Fibroblast of the conjunctiva (primary cell): ENCODE data around the gene SPEG.
A peak's percentile ranks its signal among the peaks of the same experiment; 100 is the strongest.

Experiments
- DNase-seq: peaks from one replicate; pipeline ENCODE4 v3.0.0-alpha.2; 2010; ENCODE audit warnings: low read depth

SPEG gene

DNA sequence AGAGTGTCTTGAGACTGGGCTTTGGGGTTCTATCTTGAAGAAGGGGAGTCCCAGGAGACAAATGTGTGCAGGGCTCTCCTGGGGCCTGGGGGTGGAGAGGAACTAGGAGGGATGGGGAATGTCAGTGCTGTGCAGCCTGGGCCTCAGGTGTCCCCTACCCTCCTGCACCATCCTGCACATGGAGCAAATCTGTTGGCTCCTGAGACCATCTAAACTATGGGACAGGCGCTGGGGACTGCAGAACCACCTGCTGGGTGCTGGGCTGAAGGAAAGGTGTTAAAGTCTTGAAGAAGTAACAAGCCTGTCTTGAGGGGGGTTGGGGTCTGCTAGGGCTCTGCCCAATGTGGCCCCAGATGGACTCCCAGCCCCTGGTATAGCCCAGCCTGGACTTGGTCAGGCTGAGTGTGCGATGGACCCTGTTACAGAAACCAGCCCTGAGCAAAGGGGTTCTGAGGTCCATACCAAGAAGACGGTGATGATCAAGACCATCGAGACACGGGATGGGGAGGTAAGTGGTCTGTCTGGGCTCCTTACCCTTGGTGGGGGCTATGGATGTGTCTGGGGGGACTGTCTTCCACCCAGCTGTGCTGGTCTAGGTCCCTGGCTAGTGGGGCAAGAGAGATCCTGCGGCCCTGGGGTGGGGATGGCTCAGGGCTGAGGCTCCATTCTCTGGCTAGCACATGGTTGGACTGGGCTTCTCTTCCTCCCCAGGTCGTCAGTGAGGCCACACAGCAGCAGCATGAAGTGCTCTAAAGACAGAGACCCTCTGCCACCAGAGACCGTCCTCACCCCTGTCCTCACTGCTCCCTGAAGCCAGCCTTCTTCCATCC, 9.2 kb upstream of the SPEG start:
- no peak for DNase-seq

DNA sequence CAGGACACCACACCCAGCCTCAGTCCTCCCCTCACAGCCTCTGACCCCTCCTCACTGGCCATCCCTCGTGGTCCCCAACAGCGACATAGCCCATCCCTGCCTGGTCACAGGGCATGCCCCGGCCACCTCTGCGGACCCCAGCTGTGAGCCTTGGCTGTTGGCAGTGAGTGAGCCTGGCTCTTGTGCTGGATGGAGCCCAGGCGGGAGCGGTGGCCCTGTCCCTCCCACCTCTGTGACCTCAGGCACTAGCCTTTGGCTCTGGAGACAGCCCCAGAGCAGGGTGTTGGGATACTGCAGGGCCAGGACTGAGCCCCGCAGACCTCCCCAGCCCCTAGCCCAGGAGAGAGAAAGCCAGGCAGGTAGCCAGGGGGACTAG, 8.6 kb upstream of the SPEG start:
- no peak for DNase-seq

DNA sequence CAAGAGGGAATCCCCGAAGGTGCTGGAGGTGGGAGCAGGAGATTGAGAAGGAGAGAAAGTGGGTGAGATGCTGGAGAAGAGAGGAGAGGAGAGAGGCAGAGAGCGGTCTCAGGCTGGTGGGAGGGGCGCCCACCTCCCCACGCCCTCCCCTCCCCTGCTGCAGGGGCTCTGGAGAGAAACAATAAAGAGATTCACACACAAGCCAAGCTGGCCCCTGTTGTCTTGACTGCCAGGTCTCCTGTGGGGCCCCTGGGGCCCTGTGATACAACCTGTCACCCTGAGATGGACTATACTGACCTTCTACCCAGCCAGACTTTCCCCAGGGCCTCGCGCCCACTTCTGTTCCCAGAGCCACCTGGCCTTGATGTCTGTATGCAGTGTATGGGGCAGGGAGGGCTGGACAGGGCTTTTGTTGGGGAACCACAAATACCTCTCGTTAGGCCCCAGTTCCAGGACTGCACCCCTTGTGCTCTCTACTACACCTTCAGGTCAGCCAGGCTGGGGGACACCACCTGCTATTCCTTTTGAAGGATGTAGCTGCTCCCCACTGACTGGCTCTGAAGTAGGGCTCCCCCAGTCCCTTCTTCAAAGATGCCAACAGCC, 8.0 kb upstream of the SPEG start:
- no peak for DNase-seq

DNA sequence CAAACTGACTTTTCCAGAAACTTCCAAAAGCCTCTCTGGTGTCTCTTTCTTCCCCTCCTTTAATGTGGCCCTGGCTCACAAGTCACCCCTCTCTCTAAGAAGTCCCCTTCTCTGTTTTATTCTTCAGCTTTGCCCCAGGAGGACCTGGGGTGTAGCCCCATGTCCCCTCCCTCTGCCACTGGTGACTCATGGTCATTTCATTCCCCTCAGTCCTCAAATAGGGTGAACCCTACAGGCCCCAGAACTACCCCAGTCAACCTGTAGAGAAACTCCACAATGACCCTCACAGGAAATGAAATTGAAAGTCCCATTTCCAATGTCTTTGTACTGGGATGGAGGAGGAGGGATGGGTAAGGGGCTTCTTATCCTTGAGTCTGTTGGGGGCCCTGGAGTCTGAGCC, 6.2 kb upstream of the SPEG start:
- DNase-seq = no peak

DNA sequence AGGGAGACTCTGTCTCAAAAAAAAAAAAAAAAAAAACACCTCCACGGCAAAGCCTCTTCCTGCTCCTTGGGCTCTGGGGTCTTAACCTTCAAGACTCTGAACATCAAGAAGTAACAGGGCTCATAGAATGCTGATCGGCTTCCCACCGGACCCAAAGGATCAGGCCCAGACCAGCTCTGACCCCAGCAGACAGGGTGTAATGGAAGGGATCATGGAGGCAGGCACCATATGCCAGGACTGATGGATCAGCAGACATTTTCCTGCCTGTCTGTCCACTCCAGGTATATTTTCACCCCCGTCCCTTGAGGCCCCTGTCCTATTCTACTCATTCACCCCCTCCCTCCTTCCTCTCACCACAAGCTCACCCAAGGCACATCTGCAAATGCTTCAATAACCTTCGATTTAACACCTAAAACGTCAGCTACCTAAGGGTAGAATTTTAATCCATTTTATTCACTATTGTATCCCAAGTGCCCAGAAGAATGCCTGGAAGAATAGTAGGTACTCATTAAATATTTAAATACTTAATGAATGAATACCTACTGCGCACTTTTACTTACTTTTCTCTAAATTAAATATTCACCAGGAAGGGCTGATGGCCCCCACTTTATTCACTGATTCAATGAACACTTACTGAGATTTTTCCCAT, 4.6 kb upstream of the SPEG start:
- no peak for DNase-seq

DNA sequence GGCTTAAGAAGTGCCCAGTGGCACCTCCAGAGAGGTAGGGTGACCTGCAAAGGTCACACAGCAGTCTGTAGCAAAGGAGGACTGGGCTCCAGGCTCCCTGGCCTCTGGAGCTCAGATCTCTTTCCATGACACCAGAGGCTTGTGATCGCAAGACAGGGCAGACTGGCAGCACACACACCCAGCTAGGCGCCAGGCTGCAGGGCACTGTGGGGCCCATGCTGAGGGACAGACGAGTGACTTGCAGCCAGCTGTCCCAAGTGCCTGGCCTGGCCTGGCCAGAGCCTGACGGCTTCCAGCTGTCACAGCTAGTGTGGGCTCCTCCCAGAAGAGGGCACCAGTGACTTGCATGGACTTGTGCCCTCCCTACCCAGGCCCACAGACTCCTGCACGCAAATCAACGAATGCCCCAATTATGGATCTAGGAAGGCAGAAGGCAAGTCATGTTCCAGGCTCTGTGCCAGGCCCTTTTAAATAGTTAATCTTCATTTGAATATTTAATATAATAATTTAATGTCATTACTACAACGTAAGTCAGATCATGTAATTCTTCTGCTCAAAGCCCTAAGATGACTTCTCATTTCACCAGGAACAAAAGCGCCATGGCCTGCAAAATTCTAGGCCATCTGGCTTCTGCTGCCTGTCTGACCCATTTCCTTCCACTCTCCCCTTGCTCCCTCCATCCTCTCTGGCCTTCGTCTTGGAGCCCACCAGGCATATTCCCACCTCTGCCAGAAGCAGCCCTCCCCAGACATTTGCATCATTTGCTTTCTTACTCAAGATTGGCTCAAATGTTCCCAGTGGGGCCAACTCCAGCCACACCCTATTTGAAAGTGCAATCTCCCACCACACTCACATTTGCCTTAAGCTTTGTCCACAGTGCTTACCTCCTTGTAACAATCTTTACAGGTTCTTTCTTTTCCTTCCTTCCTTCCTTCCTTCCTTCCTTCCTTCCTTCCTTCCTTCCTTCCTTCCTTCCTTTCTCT, 3.7 kb upstream of the SPEG start:
- DNase-seq = no peak

DNA sequence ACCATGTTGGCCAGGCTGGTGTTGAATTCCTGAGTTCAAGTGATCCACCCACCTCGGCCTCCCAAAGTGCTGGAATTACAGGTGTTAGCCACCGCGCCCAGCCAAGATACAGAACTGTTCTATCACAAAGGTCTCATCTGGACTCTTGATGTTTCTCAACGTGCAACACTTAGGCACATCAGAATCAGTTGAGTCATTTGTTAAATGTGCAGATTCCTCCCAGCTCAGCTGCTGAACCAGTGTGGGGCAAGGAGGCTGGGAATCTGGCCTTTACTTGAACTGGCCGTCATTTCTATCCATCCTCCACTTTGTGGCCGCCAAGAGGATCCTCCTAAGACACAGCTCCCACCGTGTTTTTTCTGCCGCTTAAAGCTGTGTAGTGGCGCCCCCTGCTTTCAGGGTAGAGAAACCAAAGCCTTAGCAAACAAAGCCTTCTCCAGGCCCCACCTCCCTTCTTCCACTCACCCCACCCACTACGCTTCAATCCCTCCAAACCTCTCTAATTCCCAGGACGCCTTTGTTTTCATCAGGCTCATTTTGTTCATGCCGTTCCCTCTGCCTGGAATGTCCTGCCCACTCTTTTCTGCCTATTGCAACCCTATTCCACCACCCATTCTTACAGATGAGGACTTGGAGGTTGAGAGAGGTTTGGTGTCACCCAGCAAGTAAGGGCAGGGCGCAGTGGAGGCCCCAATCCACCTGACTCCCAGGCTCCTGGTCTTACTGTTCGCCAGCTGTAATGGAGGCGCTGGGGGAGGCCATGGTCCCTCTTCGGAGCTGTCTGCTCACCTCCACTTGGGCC, 776 bp upstream of the SPEG start:
- peak; percentile 64 for DNase-seq

DNA sequence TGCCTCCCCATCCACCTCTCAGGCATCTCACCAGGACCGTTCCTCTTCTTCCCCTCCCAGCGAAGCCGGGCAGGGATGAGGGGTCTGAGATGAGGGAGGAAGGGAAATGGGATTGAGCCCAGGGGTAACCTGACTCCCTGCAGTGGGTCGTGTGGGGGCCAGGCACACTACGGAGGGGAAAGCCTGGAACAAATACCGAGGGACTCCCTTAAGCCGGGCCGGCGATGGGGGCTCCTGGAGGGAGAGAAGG, 250 bp upstream of the SPEG start:
- no peak for DNase-seq

DNA sequence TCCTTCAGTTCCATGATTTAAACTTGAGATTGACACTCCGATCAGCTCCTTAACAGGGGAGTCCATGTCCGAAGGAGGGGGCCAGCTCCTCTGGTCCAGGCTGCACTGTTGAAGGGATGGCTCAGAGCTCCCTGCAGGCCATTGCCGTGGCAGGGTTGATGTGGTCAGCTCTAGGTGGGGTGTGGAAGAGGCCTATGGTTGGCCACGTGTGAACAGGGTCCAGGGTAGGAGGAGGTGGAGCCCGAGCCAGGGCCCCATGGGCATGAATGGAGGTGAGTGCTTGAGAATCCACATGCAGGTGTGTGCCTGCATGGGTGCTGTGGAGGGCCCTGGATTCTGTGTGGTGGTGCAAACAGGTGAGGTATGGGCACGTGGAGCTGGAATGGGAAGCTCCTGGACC, 1.1 kb downstream of the SPEG start:
- DNase-seq = no peak

DNA sequence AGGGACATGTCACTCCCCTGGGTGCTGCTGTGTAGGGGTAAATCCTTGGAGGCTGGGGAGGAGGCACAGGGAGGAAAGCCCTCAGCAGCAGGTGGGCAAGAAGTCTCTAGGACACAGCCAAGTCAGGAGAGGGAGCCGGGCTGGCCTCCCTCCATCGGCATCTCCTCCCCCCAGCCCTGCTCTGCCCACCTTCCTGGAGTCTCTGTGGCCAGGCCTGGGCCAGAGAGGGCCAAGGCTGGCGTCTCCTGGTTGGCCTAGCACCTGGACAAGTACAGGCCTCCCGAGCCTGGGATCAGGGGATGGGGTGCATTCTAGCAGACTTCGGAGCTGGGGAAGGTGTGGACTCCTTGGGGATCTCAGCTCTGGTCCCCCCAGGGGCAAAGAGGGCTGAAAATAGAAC, 1.8 kb downstream of the SPEG start:
- no peak for DNase-seq

DNA sequence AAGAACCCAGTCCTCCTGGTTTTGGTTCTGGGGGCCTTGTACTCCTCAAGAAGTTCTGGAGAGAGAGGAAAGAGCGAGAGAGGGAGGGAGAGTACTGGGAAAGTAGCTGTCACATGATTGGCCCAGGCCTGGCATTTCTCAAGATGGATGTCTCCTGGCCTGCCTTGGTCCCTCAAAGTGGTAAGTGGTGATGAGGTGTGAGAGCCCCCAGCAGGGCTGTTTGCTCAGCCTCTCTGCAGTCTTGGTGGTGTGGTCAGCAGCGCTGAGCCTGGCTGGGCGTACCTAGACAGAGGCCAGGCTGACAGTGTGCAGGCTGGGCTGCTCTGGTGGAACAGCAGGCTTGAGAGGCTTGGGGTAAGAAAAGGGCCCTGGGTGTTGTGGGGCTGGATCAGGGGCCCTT, 2.5 kb downstream of the SPEG start:
- no peak for DNase-seq

DNA sequence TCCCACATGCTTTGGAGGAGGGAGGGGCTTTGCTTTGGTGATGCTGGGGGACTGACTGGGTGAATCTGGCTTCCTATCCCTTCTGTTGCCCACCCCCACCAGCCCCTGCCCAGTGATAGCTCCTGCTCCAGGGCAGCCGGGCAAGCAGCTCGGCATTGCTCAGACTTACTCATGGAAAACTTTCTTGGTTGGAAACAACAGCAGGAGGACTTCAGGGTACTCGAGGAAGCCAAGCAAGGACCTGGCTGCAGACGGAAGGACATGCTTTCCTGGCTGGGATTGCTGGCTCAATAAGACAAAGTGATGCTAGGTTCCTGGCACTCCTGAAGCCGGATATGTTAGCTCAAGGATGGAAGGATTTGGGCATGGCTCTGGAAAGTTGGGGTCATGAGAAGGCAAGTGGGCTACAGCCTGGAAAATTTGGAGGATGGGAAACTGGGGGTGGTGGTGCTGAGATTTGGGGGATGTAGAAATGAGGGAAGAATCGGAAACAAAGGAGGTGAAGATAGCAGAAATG, 3.1 kb downstream of the SPEG start:
- DNase-seq = no peak

DNA sequence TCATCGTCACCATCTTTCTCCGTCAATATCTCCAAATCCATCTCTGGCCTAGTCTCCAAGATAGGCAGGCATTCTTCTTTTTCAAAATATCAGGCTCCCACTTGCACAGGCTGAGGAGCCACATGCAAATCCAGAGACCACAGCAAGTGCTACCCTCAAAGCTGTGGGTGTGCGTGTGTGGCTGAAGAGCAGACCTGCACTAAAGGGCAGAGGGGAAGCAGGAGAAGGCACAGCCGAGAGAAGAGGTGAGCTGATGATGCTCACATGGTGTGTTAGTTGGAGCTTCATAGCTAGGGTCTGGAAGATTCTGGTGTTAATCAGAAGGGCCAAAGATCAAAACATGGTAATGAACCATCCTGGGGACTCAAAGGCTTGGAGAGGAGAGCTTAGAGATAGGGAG, 3.8 kb downstream of the SPEG start:
- no peak for DNase-seq

DNA sequence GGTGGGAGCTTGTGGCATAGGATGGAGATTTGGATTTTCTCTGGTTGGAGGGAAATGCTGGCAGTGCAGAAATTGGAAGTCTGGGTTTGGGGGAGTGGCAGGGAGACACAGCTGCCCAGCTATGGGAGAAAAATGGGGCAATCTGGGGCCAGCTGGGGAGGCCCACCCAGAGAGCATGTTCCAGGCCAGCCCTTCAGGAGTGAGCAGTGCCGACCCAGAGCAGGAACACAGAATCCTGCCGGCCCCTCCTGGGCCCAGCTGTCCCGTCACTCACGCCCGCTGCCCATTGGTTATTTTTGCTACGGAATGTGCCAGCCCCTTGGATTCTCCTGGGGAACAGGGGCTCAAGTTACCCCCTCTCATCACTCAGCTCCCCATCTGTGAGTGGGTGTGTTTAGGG, 4.9 kb downstream of the SPEG start:
- no peak for DNase-seq

DNA sequence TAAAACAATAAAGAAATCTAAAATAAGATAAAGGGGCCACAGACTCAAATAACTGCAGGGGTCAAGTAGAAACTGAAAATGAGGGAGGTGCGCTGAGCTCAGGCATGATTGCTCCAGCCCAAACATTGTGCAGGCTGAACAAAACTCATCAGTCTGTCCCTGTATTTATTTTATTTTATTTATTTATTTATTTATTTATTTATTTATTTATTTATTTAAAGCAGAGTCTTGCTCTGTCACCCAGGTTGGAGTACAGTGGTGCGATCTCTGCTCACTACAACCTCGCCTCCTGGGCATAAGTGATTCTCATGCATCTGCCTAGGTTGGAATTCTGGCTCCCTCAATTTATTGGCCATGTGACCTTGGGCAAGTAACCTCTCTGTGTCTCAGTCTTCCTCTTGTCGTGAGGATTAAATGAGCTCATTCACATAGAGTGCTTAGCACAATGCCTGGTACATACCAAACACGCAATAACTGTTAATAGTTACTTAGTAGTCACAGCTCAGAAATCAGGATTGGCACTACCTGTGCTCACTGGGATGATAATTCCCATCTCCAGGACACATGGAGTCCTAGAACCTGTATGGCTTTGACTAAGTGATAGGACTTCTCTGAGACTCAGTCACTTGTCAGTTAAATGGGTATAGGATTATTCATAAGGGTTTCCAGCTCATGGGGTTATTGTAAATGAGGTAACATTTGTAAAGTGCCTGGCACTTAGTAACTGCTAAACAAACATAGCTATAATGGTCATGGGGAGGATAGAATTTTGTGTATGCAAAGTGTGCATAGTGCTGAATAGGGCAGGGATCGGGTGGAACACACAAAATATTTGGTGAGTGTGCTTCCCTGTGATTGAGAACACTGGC, 6.0 kb downstream of the SPEG start:
- DNase-seq = no peak

DNA sequence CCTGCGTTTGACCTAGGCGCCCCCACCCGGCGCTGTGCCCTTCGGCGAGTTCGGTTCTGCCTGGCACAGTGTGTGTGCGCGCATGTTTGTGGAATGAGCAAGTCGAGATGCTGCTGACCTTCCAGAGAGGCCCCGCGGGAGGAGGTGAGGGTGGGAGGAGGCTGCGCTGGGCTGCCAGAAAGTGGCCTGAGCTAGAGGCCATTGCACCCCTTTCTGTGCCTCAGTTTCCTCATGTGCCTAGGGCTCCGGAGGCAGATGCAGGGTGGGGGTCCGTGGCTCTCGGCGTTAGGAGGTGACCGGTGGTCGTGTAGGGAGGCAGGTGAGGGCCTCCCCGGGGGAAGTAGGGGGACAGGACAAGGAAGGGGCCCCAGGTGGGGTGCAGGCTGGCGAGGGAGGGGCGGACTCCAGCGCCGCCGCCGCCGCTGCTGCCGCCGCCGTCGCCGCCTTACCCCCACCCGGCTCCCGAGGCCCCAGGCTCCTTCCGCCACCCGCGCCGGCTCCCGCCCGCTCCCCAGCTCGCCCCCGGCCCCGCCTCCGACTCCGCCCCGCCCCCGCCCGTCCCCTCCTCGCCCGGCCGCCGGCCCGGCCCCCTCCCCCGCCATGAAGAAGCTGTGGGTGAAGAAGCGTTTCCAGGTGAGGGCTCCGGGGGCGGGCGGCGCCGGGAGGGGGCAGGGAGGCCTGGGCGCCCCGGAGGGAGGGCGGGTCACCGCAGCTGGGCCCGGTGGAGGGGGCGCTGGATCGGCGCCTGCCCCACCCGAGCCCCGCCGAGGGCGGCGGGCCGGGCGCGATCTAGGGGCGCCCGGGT, 7.0 kb downstream of the SPEG start:
- DNase-seq = no peak

DNA sequence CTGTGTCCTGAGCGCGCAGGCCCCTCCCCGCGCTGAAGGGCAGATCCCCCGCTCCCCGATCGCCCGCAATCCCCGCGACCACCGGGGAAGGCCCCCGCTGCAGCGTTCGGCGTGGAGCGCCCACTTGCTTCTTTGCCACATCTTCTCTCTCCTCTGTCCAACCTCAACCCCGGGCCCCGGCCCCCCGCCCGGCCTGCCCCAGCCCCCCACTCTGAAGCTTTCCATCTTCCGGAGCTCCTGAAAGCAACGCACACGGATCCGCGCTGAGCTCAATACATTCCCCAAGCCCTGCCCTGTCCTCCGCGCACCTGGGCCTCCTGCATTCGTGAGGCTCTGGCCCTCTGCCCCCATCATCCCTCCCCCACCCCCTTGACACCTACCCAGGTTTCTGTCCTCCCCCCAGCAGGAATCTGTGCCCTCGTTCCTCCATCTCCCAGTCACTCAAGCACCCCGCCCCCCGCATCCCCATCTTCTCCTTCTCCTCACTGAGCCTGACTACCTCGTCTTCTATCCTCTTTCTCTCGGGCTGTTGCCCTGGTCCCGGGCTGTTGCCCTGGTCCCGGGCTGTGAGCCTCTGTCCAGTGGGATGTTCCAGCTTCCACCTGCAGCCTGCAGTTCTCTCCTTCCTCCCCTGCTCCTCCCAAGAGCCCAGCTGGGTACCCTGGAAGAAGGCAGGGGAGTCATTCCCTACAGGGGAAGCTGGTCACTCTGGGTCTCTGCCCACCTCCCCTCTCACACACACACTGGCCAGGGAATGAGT, 7.8 kb downstream of the SPEG start:
- no peak for DNase-seq

DNA sequence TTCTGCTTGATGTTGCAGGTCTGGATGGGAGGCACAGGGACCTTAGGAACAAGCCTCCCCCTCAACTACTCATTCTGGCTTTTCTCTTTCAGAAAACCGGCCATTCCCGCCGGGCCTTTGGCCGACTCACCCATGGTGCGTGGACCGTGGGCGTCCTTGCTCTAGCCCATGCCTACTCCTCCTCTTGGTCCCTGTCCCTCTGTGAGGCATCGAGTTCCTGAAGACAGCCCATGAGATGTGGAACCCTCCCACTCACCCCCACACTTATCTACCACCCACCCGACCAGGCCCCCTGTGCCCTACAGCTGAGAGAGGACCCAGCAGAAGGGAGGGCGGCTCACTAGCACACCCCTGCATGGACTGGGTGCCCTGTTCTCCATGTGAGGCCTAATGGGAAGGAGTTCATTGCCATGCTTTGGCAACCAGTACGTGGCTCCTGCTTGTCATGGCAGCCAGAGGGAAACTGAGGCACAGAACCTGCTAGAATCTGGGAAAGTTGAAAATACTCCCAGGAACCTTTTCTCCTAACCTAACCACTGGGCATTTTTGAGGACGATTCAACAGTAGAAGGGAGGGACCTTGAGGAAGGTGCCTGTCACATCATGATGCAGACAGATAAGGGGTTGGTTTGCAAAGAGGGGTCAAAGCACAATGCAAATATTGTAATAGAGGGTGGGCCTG, 8.5 kb downstream of the SPEG start:
- DNase-seq = no peak

DNA sequence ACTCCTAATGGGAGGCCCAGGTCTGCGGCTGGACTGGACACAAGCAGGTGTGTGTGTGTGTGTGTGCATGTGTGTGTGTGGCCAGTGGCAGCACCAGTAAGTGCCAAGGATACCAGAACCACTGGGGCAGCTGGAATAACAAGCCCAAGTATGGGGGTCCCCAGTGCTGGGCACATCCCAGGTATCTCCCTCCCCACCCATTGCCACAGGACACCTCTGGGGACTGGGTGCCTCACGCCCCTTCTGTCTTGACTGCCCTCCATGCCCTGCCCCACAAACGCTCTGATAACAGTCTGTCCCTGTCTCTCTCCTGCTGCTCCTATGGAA, 9.0 kb downstream of the SPEG start:
- no peak for DNase-seq
